SU-DHL-6 (cell line): ENCODE data around the gene AGPAT2.

Source experiments
- H2AFZ ChIP-seq: fragments of 200-600 bp; sonication (generic); 2 replicates; pipeline ENCODE4 v1.6.1; 2014; ENCODE audit warnings: low read depth, mild to moderate bottlenecking, moderate library complexity, mixed read lengths, antibody characterized with exemption, low read length; ENCODE audit not compliant: severe bottlenecking
- H3F3A ChIP-seq: fragments of 200-600 bp; shearing (Covaris generic); 2 replicates; pipeline ENCODE4 v1.6.0; 2016; ENCODE audit warnings: antibody characterized with exemption, mild to moderate bottlenecking; ENCODE audit not compliant: insufficient read depth
- H3K27ac ChIP-seq: fragments of 200-600 bp; sonication (generic); 2 replicates; pipeline ENCODE4 v1.5.1; 2016; ENCODE audit warnings: low read depth, mild to moderate bottlenecking, low read length, moderate library complexity, mixed read lengths
- H3K27me3 ChIP-seq: fragments of 200-600 bp; sonication (generic), shearing (Covaris generic); 2 replicates; pipeline ENCODE4 v1.6.0; 2014; ENCODE audit warnings: mild to moderate bottlenecking, low read length
- H3K36me3 ChIP-seq: fragments of 200-600 bp; sonication (generic); 2 replicates; pipeline ENCODE4 v1.6.1; 2014; ENCODE audit warnings: mild to moderate bottlenecking, low read length, mixed read lengths
- H3K4me2 ChIP-seq: fragments of 300-600, 200-600 bp; shearing (Covaris generic), sonication (generic); 2 replicates; pipeline ENCODE4 v1.6.0; 2014; ENCODE audit warnings: low read length, low read depth, mild to moderate bottlenecking; ENCODE audit not compliant: poor library complexity, severe bottlenecking
- H3K4me3 ChIP-seq: fragments of 200-600 bp; sonication (generic); 2 replicates; pipeline ENCODE4 v1.5.1; 2014; ENCODE audit warnings: antibody characterized with exemption, low read length, mild to moderate bottlenecking, mixed read lengths; ENCODE audit not compliant: insufficient read depth, poor library complexity, severe bottlenecking
- H3K79me2 ChIP-seq: fragments of 200-600 bp; sonication (generic); 2 replicates; pipeline ENCODE4 v1.6.1; 2014; ENCODE audit warnings: mild to moderate bottlenecking, low read length, moderate library complexity; ENCODE audit not compliant: insufficient read depth
- H3K9ac ChIP-seq: fragments of 200-600 bp; sonication (generic); 2 replicates; pipeline ENCODE4 v1.7.0; 2014; ENCODE audit warnings: mild to moderate bottlenecking, low read length
- H3K9me2 ChIP-seq: fragments of 200-600 bp; sonication (generic); replicated peaks from 2 replicates; pipeline ENCODE4 v1.6.1; 2014; ENCODE audit warnings: low read length; ENCODE audit not compliant: insufficient read depth
- H3K9me3 ChIP-seq: fragments of 200-600 bp; sonication (generic); 2 replicates; pipeline ENCODE4 v1.6.1; 2014; ENCODE audit warnings: low read length, mixed read lengths; ENCODE audit not compliant: insufficient read depth
- H4K20me1 ChIP-seq: fragments of 200-600 bp; sonication (generic); 2 replicates; pipeline ENCODE4 v1.6.1; 2014; ENCODE audit warnings: low read depth, mild to moderate bottlenecking, antibody characterized with exemption, low read length, moderate library complexity, mixed read lengths
- CTCF ChIP-seq: fragments of 200-600 bp; sonication (generic); IDR thresholded peaks from one replicate; pipeline ENCODE4 v1.5.1; 2017; ENCODE audit warnings: antibody characterized with exemption, mild to moderate bottlenecking, low read length, moderate library complexity; ENCODE audit not compliant: insufficient read depth, poor library complexity, severe bottlenecking
- EZH2phosphoT487 ChIP-seq: fragments of 200-600 bp; sonication (generic), shearing (Covaris generic); conservative IDR thresholded peaks from 2 replicates; pipeline ENCODE4 v1.6.1; 2018; ENCODE audit warnings: mild to moderate bottlenecking, antibody characterized with exemption, low read length, moderate library complexity, mixed read lengths

The AGPAT2 gene

GRCh38 chr9:136661641-136662325 is 25.5 kb downstream of the AGPAT2 start:
- Histone ChIP-seq H3K27me3 (no peaks in the 10 kb centered on the region), H3K9ac (no peak overlapping the region), H3K4me2 (no peak overlapping the region)

GRCh38 chr9:136660971-136661550 is 26.2 kb downstream of the AGPAT2 start:
- Histone ChIP-seq H4K20me1 (no peaks in the 10 kb centered on the region), H3K9me2 (no peaks in the 10 kb centered on the region), H3K27me3 (no peaks in the 10 kb centered on the region), H2AFZ (no peak overlapping the region), H3K27ac (no peak overlapping the region), H3F3A (no peaks in the 10 kb centered on the region), H3K9me3 (no peaks in the 10 kb centered on the region), H3K36me3 (no peaks in the 10 kb centered on the region), H3K79me2 (no peaks in the 10 kb centered on the region), H3K4me3 (no peak overlapping the region), H3K9ac (no peak overlapping the region), H3K4me2 (no peak overlapping the region)
- no peak for TF ChIP-seq CTCF

More at GRCh38 chr9:136661641-136662325, 25.5 kb downstream of the AGPAT2 start:
- Histone ChIP-seq H3F3A (no peaks in the 10 kb centered on the region), H3K9me2 (no peaks in the 10 kb centered on the region), H3K9me3 (no peaks in the 10 kb centered on the region), H3K36me3 (no peaks in the 10 kb centered on the region), H3K79me2 (no peaks in the 10 kb centered on the region), H3K27ac (no peak overlapping the region), H2AFZ (no peak overlapping the region), H3K4me3 (no peak overlapping the region), H4K20me1 (no peaks in the 10 kb centered on the region)
- TF ChIP-seq CTCF (no peak), EZH2phosphoT487 (no peak)

- H3K9ac ChIP-seq = no peak overlapping the region
- H3K27ac ChIP-seq = no peak overlapping the region
- no peak for TF ChIP-seq EZH2phosphoT487
- TF ChIP-seq CTCF = no peak
- no peaks in the 10 kb centered on the region for H4K20me1 ChIP-seq
- H3K27me3 ChIP-seq = no peaks in the 10 kb centered on the region
- H3K36me3 ChIP-seq = no peaks in the 10 kb centered on the region
- no peak overlapping the region for H3K4me3 ChIP-seq
- no peaks in the 10 kb centered on the region for H3K79me2 ChIP-seq
- no peaks in the 10 kb centered on the region for H3K9me2 ChIP-seq
- H3F3A ChIP-seq = no peaks in the 10 kb centered on the region
- H2AFZ ChIP-seq = no peak overlapping the region
- no peaks in the 10 kb centered on the region for H3K9me3 ChIP-seq
- no peak overlapping the region for H3K4me2 ChIP-seq
Measured at GRCh38 chr9:136659861-136660784, 27.1 kb downstream of the AGPAT2 start.
